ENCODE measurements around the gene RUNX2. TPM values are rescaled to one million over a fixed set of nuclear protein-coding genes. Genes with fewer than 3 reads are reported as not detected.
A peak's percentile ranks its signal among the peaks of the same experiment; 100 is the strongest.

RUNX2 gene
- total and polyA plus RNA-seq, 9 of the 15 experiments (the other 6 are each of a cell fraction or from before 2014, with no cell fraction given) = 0.29 to 1.00 (median 0.43) TPM

DNA sequence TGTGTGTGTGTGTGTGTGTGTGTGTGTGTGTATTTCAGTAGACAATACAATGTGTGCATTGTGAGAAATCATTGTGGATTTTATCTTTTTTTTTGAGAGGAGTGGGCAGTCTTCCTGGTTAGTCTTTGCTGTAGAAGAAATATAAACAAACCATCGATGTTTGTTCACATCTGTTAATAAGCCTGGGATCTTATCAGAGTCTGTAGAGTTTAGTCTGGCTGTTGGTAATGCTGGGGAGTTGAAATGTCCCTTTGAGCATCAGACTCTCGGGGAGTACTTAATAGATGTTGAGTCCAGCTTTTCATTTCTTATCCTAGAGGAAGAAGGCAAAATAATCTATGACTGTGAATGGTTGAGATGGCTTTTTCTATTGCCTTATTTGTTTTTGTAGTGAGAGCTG, 146.2 kb downstream of the RUNX2 start (continued):
- TF ChIP-seq ILF3 (IDR thresholded peaks at IDR 0.05; ENCODE audit: borderline replicate concordance) = no peak
- TF ChIP-seq, protein P1, sequence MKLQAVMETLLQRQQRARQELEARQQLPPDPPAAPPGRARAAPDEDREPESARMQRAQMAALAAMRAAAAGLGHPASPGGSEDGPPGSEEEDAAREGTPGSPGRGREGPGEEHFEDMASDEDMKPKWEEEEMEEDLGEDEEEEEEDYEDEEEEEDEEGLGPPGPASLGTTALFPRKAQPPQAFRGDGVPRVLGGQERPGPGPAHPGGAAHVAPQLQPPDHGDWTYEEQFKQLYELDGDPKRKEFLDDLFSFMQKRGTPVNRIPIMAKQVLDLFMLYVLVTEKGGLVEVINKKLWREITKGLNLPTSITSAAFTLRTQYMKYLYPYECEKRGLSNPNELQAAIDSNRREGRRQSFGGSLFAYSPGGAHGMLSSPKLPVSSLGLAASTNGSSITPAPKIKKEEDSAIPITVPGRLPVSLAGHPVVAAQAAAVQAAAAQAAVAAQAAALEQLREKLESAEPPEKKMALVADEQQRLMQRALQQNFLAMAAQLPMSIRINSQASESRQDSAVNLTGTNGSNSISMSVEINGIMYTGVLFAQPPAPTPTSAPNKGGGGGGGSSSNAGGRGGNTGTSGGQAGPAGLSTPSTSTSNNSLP (IDR thresholded peaks at IDR 0.05; ENCODE audit: borderline replicate concordance, low read depth, low read length) = no peak
- TF ChIP-seq ZNF121 (CRISPR knock-in tag; conservative IDR thresholded peaks at IDR 0.05) = no peak
- TF ChIP-seq ZBTB17 (CRISPR knock-in tag; IDR thresholded peaks at IDR 0.05) = peak; percentile 95
- TF ChIP-seq ZNF197 (CRISPR knock-in tag; IDR thresholded peaks at IDR 0.05; ENCODE audit: low read depth) = no peak

DNA sequence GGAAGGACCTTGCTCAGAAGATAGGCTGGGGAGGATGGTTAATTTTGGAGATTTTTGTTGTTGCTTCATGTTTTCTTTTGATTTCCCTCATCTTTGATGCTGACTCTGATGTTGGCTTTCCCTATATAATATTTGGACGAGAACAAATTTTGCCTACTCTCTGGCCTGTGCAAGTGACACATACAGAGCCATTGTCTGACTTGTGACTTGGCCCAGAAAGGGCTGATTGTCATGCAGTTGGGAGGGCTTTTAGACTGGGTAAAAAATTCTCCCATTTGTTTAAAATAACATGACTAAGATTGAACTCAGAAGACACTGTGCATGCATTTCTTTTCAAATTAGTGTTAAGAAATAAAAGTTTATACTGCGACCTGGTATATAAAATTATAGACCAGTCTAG, 148.2 kb downstream of the RUNX2 start:
- no peak overlapping the region for H3K9ac ChIP-seq (ENCODE audit: insufficient read depth in 1 of 2, low read depth in 2 of 2, low read length in 2 of 2)
- DNase-seq (ENCODE audit: extremely low read depth in 1 of 4, low spot score in 3 of 4) = no peak
- peaks cover 0 to 10% of the 10 kb centered on the region in 2 experiments; a peak in 2 of 5 replicates for H3K4me1 ChIP-seq (replicated peaks in 1 of 2; ENCODE audit: control insufficient read depth in 2 of 2, insufficient read depth in 2 of 2, low read length in 2 of 2)
- H3K27ac ChIP-seq (ENCODE audit: extremely low read depth, low read depth, low read length) = no peak overlapping the region
- ChIA-PET POLR2A (no interaction called here), CTCF (ENCODE audit: low intra/inter-chr PET ratio) (no interaction called here)
- no peak for FAIRE-seq
- H3K9me3 ChIP-seq (replicated peaks; ENCODE audit: control insufficient read depth, insufficient read depth, low read depth, low read length) = no peaks in the 10 kb centered on the region
- H3K36me3 ChIP-seq (ENCODE audit: control insufficient read depth, insufficient read depth, low read length) = no peaks in the 10 kb centered on the region
- H2AFZ ChIP-seq (ENCODE audit: low read depth, low read length) = no peak overlapping the region
- 28% methylated on average over 2 of the region's 2 CpGs for WGBS (ENCODE audit: insufficient coverage, low coverage, missing lambda C conversion rate)
- H3K4me2 ChIP-seq (ENCODE audit: insufficient read depth, low read length) = no peak overlapping the region
- H3K27me3 ChIP-seq (ENCODE audit: control insufficient read depth in 2 of 2, insufficient read depth in 2 of 2, low read length in 2 of 2) = no peaks in the 10 kb centered on the region
- no peaks in the 10 kb centered on the region for H3K79me2 ChIP-seq (ENCODE audit: control insufficient read depth, insufficient read depth, low read length)
- no peak overlapping the region for H3K4me3 ChIP-seq
- no peaks in the 10 kb centered on the region for H4K20me1 ChIP-seq (replicated peaks; ENCODE audit: control insufficient read depth, insufficient read depth, low read length)
- in situ Hi-C loops (cut with MboI) (no loop called here), intact Hi-C loops (cut with micrococcal nuclease) (no loop called here)
- no TSS peak for BruUV-seq (replicated peaks)
- no peak for ATAC-seq
- H3K9me1 ChIP-seq (ENCODE audit: control insufficient read depth, insufficient read depth, low read length) = no peaks in the 10 kb centered on the region
- TF ChIP-seq RBM34 (IDR thresholded peaks at IDR 0.05; ENCODE audit: borderline replicate concordance, insufficient read depth, low read length) (no peak), NUFIP1 (IDR thresholded peaks at IDR 0.05; ENCODE audit: partially characterized antibody) (no peak), NR3C1 (CRISPR knock-in tag; IDR thresholded peaks at IDR 0.05) (no peak), HMG20B (CRISPR knock-in tag; IDR thresholded peaks at IDR 0.05) (no peak)
- TF ChIP-seq, protein P2, sequence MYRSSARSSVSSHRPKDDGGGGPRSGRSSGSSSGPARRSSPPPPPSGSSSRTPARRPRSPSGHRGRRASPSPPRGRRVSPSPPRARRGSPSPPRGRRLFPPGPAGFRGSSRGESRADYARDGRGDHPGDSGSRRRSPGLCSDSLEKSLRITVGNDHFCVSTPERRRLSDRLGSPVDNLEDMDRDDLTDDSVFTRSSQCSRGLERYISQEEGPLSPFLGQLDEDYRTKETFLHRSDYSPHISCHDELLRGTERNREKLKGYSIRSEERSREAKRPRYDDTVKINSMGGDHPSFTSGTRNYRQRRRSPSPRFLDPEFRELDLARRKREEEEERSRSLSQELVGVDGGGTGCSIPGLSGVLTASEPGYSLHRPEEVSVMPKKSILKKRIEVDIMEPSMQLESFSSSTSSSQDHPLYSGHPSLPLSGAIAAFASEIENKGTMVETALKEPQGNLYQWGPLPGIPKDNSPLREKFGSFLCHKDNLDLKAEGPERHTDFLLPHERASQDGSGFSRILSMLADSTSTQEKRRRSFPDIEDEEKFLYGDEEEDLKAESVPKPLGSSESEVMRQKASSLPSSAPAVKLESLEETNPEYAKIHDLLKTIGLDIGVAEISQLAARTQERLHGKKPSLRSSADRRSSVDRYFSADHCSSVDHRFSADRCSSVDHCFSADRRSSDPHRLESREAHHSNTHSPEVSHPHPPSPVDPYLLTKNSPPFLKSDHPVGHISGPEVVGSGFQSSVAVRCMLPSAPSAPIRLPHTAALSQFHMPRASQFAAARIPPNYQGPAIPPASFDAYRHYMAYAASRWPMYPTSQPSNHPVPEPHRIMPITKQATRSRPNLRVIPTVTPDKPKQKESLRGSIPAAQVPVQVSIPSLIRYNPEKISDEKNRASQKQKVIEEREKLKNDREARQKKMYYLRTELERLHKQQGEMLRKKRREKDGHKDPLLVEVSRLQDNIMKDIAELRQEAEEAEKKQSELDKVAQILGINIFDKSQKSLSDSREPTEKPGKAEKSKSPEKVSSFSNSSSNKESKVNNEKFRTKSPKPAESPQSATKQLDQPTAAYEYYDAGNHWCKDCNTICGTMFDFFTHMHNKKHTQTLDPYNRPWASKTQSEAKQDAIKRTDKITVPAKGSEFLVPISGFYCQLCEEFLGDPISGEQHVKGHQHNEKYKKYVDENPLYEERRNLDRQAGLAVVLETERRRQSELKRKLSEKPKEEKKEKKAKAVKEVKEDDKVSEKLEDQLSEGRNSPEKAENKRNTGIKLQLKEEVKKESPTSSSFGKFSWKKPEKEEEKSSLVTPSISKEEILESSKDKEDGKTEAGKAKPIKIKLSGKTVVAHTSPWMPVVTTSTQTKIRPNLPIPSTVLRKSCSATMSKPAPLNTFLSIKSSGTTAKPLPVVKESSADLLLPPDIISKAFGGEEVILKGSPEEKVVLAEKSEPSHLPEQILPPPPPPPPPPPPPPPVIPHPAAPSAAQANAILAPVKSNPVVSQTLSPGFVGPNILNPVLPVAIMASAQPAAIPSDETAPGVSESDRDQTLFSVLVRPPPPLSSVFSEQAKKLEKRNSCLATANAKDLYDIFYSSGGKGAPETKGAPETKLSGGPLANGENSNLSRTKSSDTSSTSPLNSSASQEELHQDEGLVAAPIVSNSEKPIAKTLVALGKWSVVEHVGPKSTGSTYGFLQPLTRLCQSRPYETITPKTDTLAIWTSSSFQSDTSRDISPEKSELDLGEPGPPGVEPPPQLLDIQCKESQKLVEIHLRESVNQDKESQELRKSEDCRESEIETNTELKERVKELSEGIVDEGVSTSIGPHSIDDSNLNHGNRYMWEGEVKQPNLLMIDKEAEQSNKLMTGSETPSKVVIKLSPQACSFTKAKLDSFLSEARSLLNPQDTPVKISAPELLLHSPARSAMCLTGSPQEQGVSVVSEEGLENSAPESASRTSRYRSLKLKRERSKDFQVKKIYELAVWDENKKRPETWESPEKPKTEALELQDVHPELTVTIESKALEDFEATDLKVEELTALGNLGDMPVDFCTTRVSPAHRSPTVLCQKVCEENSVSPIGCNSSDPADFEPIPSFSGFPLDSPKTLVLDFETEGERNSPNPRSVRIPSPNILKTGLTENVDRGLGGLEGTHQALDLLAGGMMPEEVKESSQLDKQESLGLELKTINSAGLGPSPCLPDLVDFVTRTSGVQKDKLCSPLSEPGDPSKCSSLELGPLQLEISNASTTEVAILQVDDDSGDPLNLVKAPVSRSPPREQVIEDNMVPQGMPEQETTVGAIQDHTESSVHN (IDR thresholded peaks at IDR 0.05; ENCODE audit: borderline replicate concordance in 1 of 2, low read depth in 1 of 2) = no peak
- TF ChIP-seq, protein P3, sequence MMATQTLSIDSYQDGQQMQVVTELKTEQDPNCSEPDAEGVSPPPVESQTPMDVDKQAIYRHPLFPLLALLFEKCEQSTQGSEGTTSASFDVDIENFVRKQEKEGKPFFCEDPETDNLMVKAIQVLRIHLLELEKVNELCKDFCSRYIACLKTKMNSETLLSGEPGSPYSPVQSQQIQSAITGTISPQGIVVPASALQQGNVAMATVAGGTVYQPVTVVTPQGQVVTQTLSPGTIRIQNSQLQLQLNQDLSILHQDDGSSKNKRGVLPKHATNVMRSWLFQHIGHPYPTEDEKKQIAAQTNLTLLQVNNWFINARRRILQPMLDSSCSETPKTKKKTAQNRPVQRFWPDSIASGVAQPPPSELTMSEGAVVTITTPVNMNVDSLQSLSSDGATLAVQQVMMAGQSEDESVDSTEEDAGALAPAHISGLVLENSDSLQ (IDR thresholded peaks at IDR 0.05) = no peak

Data from K562 (cell line).